Kidney (tissue), 14 donors: ENCODE data around the gene SALL1. TPM values are rescaled to one million over a fixed set of nuclear protein-coding genes. Genes with fewer than 3 reads are reported as not detected.

Experiments
- DNase-seq, 5 donors: peaks; one replicate each; pipeline ENCODE4 v3.0.0-alpha.2; 2013 to 2020
- FAIRE-seq: peaks from 2 replicates; lab custom pipeline; 2012; peaks lifted over from hg19 to GRCh38; lab: Jason Lieb, UNC
- H3K27ac ChIP-seq, 2 donors: one replicate each; pipeline ENCODE4 v1.7.0; 2013; ENCODE audit warnings: low read depth in 2 of 2, low read length in 2 of 2, inconsistent platforms in 1 of 2
- H3K27me3 ChIP-seq: one replicate; pipeline ENCODE4 v1.7.1; 2013; ENCODE audit warnings: low read length, inconsistent platforms; ENCODE audit not compliant: control insufficient read depth, insufficient read depth
- H3K36me3 ChIP-seq, 3 donors: one replicate each; pipeline versions ENCODE4 v1.7.0 to v1.7.1; 2013; ENCODE audit warnings: low read length in 3 of 3, control low read depth in 1 of 3, inconsistent platforms in 1 of 3; ENCODE audit not compliant: insufficient read depth in 3 of 3, control insufficient read depth in 2 of 3
- H3K4me1 ChIP-seq, 3 donors: one replicate each; pipeline versions ENCODE4 v1.7.0 to v1.7.1; 2013; ENCODE audit warnings: low read length in 3 of 3, inconsistent platforms in 1 of 3, low read depth in 1 of 3; ENCODE audit not compliant: control insufficient read depth in 2 of 3, insufficient read depth in 2 of 3
- H3K4me3 ChIP-seq, 3 donors: one replicate each; pipeline versions ENCODE4 v1.7.0 to v1.8.1; 2013; ENCODE audit warnings: low read length in 3 of 3, control low read depth in 1 of 3, inconsistent platforms in 1 of 3
- H3K9ac ChIP-seq, 3 donors: one replicate each; pipeline versions ENCODE4 v1.7.0 to v1.7.1; 2013; ENCODE audit warnings: low read length in 3 of 3, control low read depth in 1 of 3, inconsistent platforms in 1 of 3
- H3K9me3 ChIP-seq, 3 donors: one replicate each; pipeline versions ENCODE4 v1.7.0 to v1.7.1; 2013; ENCODE audit warnings: low read length in 3 of 3, control low read depth in 1 of 3, inconsistent platforms in 1 of 3; ENCODE audit not compliant: control insufficient read depth in 2 of 3, insufficient read depth in 1 of 3
- intact Hi-C: fragments of 100-400 bp; cut with DNase I; formaldehyde crosslinking; loops from one replicate; pipeline ENCODE4 v1.11.1; 2022
- polyA plus RNA-seq: library from polyadenylated mRNA; stranded (reverse); fragments of 350-450 nt; fragmentation: Illumina TruSeq; extraction: RNeasy Lipid Tissue Mini Kit (QIAGEN cat#74804); gene quantifications from one replicate; pipeline ENCODE4 v1.2.3, GENCODE V29; 2014; ENCODE audit warnings: low read depth, low replicate concordance; ENCODE audit not compliant: insufficient read depth
- total RNA-seq: library from RNA; stranded (reverse); fragmentation: NEBNext Ultra II Directional; extraction: Animal tissue kit (Norgen Biotek cat#: 25700); gene quantifications from one replicate; pipeline ENCODE4 v1.2.1, GENCODE V29; 2021
- TF ChIP-seq, protein P1 (sequence below): IDR thresholded peaks from 3 replicates; pipeline ENCODE4 v1.5.1; 2012; ENCODE audit warnings: mild to moderate bottlenecking, moderate library complexity, borderline replicate concordance; ENCODE audit not compliant: insufficient read depth; ENCODE audit errors: extremely low read depth
- donor health status: control.
- donor health status: control.
- donor health status: control.
- donor health status: control.
- donor health status: control.
- donor health status: DM: yes; HTN: yes; CAD: no.
- donor health status: Normal renal cell carcinoma (clear cell type).

The SALL1 gene
- total and polyA plus RNA-seq, 2 donors from 2014 or later = 15.3 to 75.3 TPM

DNA sequence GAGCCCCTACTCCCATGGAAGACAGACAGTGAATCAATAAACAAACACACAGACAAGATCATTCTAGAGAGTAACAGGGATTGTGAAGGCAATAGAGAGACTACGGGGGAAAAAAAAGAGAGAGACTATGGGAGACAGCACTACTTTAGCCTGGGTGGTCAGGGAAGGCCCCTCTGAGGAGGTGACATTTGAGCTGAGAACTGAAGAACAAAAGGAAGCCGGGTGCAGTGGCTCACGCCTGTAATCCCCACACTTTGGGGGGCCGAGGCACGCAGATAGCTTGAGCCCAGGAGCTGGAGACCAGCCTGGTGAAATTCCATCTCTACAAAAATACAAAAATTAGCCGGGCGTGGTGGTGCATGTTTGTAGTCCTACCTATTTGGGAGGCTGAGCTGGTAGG is 29.2 kb downstream of the SALL1 start:
- no peak overlapping the region for H3K4me3 ChIP-seq
- H3K9ac ChIP-seq = no peak overlapping the region
- TF ChIP-seq, protein P1, sequence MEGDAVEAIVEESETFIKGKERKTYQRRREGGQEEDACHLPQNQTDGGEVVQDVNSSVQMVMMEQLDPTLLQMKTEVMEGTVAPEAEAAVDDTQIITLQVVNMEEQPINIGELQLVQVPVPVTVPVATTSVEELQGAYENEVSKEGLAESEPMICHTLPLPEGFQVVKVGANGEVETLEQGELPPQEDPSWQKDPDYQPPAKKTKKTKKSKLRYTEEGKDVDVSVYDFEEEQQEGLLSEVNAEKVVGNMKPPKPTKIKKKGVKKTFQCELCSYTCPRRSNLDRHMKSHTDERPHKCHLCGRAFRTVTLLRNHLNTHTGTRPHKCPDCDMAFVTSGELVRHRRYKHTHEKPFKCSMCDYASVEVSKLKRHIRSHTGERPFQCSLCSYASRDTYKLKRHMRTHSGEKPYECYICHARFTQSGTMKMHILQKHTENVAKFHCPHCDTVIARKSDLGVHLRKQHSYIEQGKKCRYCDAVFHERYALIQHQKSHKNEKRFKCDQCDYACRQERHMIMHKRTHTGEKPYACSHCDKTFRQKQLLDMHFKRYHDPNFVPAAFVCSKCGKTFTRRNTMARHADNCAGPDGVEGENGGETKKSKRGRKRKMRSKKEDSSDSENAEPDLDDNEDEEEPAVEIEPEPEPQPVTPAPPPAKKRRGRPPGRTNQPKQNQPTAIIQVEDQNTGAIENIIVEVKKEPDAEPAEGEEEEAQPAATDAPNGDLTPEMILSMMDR = no peak
- no peak overlapping the region for H3K27ac ChIP-seq
- H3K36me3 ChIP-seq = no peaks in the 10 kb centered on the region
- peaks cover 0 to 2% (median 0%) of the 10 kb centered on the region in 3 donors for H3K4me1 ChIP-seq
- no peak for FAIRE-seq
- intact Hi-C loops = no loop called here
- DNase-seq = peak in 1 of 5 donors; percentile 34
- H3K9me3 ChIP-seq = no peaks in the 10 kb centered on the region
- H3K27me3 ChIP-seq = no peaks in the 10 kb centered on the region

DNA sequence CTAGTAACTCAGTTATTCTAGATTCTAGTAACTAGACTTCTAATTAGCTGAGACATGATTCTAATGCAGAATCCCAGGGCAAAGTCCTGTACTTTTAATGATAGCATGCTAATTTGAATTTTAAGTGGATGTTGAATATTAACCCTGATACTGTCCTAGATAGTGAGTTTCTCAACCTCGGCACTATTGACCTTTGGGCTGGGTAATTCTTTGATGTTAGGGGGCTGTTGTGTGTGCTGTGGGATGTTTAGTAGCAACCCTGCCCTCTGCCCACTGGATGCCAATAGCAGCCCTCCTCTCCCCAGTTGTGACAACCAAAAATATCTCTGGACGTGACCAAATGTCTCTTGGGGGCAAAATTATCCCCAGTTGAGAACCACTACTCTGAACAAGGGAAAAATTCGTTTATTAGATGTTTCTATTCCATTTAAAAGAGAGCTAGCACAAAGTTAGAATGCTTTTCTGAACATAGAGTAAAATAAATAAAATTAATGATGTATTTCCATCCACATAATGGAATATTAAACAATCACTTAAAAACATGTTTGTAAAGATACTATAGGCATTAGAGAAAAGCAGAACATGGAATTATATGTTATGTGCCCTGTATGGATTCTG is 30.2 kb downstream of the SALL1 start:
- peaks cover 0 to 2% (median 0%) of the 10 kb centered on the region in 3 donors for H3K4me1 ChIP-seq
- intact Hi-C loops = no loop called here
- H3K27ac ChIP-seq = no peak overlapping the region
- no peak overlapping the region for H3K9ac ChIP-seq
- peak; percentile 79 for FAIRE-seq
- DNase-seq = peak in 1 of 5 donors; percentile 9
- TF ChIP-seq, protein P1 = no peak
- H3K36me3 ChIP-seq = no peaks in the 10 kb centered on the region
- no peaks in the 10 kb centered on the region for H3K27me3 ChIP-seq
- H3K9me3 ChIP-seq = no peaks in the 10 kb centered on the region
- H3K4me3 ChIP-seq = no peak overlapping the region

DNA sequence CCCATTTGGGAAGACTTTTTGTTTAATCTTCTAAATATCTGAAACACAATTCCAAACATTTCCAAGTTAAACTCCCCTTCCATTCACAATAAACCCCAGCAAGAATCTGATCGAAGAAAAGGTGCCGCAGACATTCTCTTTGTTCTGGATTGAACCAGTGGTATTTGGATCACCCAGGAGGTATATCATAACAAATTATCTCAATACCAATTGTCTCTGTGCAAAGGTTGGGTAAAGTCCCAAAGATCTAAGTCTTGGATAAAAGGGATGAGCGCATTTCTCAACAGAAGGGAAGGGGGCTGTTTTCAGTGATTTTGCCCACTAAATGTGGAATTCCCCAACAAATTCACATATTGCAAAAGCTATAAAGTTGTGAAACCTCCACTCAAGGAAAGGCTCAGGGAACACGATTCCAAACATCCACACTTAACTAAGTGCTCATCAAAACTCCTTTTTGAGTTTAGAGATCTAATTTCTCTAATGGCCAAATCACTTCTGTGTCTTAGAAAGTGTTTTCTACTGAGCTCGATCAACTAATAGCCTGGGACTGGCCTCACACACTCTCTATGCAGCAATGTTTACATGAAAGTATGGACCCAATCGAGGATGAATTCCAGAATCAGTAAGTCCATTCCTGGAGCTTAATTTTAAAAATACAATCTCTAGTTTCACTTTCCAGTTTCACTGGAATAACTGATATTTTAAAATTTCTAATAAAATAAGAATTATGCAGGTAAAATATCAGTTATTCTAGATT is 30.9 kb downstream of the SALL1 start:
- no peaks in the 10 kb centered on the region for H3K36me3 ChIP-seq
- FAIRE-seq (no peak), DNase-seq (peak in 1 of 5 donors; percentile 3)
- H3K9me3 ChIP-seq = no peaks in the 10 kb centered on the region
- TF ChIP-seq, protein P1 = no peak
- H3K9ac ChIP-seq = no peak overlapping the region
- no peaks in the 10 kb centered on the region for H3K27me3 ChIP-seq
- H3K4me3 ChIP-seq = no peak overlapping the region
- intact Hi-C loops = no loop called here
- H3K4me1 ChIP-seq = peaks cover 0 to 4% (median 2%) of the 10 kb centered on the region in 3 donors
- no peak overlapping the region for H3K27ac ChIP-seq
